Stomach smooth muscle (tissue), 2 donors: ENCODE results near the gene PNPLA5.
"Not testable (repeated sequence)": the region's sequence is repeated elsewhere in the genome, so short reads cannot be mapped to it uniquely, and the experiment has no call there.

ENCODE experiments used
- H3K27ac ChIP-seq: one replicate; pipeline ENCODE4 v1.7.0; 2013; ENCODE audit warnings: mild to moderate bottlenecking, low read length, inconsistent platforms
- H3K27me3 ChIP-seq, 2 donors: one replicate each; pipeline ENCODE4 v1.7.0; 2013; ENCODE audit warnings: low read length in 2 of 2; ENCODE audit not compliant: insufficient read depth in 2 of 2, control insufficient read depth in 1 of 2
- H3K36me3 ChIP-seq, 2 donors: one replicate each; pipeline ENCODE4 v1.7.0; 2013; ENCODE audit warnings: low read length in 2 of 2; ENCODE audit not compliant: control insufficient read depth in 2 of 2, insufficient read depth in 2 of 2
- H3K4me1 ChIP-seq: one replicate; pipeline ENCODE4 v1.7.0; 2013; ENCODE audit warnings: low read length; ENCODE audit not compliant: control insufficient read depth, insufficient read depth
- H3K4me3 ChIP-seq, 2 donors: one replicate each; pipeline ENCODE4 v1.7.0; 2013; ENCODE audit warnings: low read length in 2 of 2
- H3K9ac ChIP-seq, 2 donors: one replicate each; pipeline ENCODE4 v1.7.0; 2013; ENCODE audit warnings: low read length in 2 of 2, mild to moderate bottlenecking in 1 of 2
- H3K9me3 ChIP-seq, 2 donors: one replicate each; pipeline ENCODE4 v1.7.0; 2013; ENCODE audit warnings: low read length in 2 of 2; ENCODE audit not compliant: control insufficient read depth in 2 of 2
- donor health status: healthy.
- donor health status: Pancreatic carcinoma.

PNPLA5 gene

DNA sequence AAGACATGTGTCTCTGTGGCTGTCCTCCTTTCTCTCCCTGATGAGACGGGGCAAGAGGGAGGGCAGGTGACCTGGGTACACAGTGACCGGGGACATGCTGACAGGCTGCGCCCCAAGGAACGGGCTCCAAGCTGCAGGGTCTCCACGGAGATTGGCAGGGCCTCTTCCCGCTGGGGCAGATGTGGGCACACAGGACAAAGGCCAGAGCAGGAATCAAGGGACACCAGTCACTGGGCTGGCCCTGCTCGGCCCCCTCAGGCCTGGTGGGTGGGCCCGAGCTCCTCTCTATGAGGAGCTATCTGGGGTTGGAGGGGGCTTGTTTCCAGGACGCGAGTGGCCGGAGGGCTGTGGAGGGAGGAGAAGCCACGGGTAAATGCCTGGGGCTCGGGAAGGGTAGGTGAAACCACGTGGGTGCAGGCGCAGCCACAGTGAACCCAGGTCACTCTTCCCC is 11.2 kb downstream of the PNPLA5 start:
- peaks cover 8 to 19% of the 10 kb centered on the region in 2 donors for H3K27me3 ChIP-seq
- no peak overlapping the region for H3K4me3 ChIP-seq
- no peaks in the 10 kb centered on the region for H3K4me1 ChIP-seq
- no peak overlapping the region for H3K27ac ChIP-seq
- H3K36me3 ChIP-seq: no peaks in the 10 kb centered on the region
- no peaks in the 10 kb centered on the region for H3K9me3 ChIP-seq
- H3K9ac ChIP-seq: no peak overlapping the region

DNA sequence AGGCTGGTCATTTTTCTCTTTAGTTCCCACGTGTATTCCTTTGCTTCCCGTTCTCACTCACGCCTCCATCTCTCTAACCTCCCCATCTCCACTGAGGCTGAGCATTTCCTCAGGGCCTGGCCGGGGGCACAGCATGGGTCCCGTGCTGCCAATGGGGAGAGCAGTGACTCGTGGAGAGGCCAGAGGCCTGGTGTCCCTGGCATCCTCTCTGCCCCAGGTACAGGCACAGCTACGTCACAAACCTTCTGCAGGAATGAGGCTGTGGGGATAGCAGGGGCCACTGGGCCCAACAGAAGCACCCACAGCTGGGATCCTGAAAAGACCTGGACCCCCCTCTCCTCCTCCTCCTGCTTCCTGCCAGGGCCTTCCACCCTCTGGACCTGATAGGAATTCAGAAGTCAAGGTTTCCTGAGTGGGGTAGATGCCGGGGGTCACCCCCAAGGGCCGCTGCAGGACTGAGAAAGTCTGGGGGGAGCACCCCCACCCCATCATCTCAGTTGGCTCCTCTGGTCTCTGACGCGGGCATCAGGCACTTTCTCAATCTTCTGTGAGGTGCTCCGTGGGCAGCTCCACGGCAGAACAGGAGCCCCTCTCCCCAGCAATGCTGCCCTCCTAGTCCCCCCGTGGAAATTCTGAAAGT is 11.8 kb downstream of the PNPLA5 start:
- Histone ChIP-seq H3K27ac (no peak overlapping the region), H3K36me3 (no peaks in the 10 kb centered on the region), H3K9me3 (no peaks in the 10 kb centered on the region), H3K27me3 (peaks cover 8 to 16% of the 10 kb centered on the region in 2 donors), H3K9ac (no peak overlapping the region), H3K4me1 (no peaks in the 10 kb centered on the region), H3K4me3 (no peak overlapping the region)

DNA sequence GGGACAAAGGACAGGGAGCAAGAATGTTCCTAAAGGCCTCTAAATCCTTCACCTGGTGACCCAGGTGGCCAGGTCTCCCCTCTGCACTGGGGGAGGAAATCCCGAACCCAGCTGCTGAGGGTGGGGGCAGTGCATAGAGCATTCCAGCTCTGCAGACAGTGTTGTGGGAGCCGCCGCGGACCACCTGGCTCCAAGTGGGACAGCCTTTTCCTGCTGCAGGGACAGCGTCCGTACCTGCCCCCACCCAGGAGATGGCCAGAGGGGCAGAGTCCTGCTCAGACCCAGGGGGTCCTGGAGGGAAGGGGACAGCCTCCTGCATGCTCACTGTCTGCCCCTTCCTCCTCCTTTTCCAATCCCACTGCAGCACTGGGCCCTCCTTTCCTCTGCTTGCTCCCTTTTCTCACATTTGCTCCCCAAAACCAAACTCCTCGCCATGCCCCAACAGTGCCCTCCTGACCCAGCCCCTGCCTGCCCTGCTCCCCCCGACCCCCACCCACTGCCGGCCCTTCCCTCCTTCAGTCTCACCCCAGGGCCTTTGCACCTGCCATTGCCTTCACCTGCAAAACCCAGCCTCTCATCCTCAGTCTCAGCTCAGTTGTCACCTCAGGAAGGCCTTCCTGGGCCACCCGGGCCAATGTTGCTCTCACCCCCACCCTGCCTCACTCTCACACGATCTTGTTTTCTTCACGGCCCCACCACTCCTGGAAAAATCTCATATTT is 12.8 kb downstream of the PNPLA5 start:
- no peak overlapping the region for H3K9ac ChIP-seq
- no peaks in the 10 kb centered on the region for H3K36me3 ChIP-seq
- no peaks in the 10 kb centered on the region for H3K4me1 ChIP-seq
- no peak overlapping the region for H3K4me3 ChIP-seq
- no peaks in the 10 kb centered on the region for H3K9me3 ChIP-seq
- no peak overlapping the region for H3K27ac ChIP-seq
- peaks cover 8 to 16% of the 10 kb centered on the region in 2 donors for H3K27me3 ChIP-seq

DNA sequence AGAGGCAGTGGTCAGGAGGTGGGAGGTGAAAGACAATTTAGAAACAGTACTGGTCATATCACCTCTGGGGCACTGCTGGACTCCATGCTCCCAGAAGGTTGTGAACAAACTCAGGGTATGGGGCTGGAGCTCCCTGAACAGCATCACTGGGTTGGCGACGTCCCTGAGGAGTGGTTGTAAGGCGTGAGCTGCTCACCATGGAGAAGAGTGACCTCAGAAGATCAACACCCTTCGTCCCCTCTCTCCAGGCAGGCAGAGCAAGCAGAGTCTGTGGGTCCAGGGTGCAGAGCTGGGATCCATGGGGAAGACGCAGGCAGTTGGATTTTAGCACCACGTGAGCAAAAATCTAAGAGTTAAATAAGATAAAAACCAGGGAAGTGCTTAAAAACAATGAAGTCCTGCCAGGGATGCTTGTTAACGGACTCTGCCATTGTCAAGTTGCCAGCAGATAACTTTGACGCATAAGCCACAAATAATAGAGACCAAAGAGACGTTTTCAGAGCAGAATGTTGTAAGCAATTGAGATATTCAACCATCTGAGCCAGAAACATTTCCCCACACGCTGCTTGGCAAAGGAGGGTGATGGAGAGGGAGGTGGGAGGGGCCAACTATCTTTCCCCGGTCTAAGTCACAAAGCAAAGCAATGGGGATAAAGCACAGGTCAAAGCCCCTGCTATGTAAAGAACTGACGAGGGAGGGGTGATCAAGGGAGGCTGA is 13.6 kb downstream of the PNPLA5 start:
- H3K4me1 ChIP-seq: no peaks in the 10 kb centered on the region
- peaks cover 8 to 16% of the 10 kb centered on the region in 2 donors for H3K27me3 ChIP-seq
- no peak overlapping the region for H3K4me3 ChIP-seq
- no peak overlapping the region for H3K9ac ChIP-seq
- H3K27ac ChIP-seq: no peak overlapping the region
- H3K9me3 ChIP-seq: no peaks in the 10 kb centered on the region
- H3K36me3 ChIP-seq: no peaks in the 10 kb centered on the region

DNA sequence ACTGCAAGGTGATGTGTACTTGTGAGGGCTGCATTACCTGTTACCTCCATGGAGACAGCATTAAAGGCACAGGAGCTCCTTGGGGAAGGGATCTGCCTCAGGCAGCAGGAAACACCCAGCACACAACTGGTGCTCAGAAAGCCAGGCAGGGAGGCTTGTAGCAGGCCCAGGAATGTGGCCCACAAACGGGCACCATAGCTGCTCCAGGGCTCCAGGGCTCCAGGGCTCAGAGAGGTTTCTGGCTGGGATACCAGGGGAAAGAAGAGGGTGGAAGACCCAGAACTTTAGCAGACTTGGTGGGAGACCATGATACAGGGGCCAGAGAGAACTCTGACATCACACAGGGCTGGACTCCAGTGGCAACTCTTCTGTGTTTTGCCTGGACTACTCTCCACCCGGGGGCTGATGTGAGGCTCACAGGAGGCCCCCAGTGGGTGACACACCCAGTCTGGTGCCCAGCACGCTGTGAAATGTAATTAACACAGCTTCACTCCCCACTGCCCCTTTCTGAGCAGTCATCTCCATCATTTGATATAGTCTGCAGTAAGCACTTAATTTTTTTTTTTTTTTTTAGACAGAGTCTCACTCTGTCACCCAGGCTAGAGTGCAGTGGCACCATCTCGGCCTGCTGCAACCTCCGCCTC is 14.8 kb downstream of the PNPLA5 start:
- Histone ChIP-seq H3K36me3 (no peaks in the 10 kb centered on the region), H3K4me3 (no peak overlapping the region), H3K9me3 (no peaks in the 10 kb centered on the region), H3K27ac (no peak overlapping the region), H3K9ac (no peak overlapping the region), H3K27me3 (peaks cover 8 to 14% of the 10 kb centered on the region in 2 donors), H3K4me1 (no peaks in the 10 kb centered on the region)

DNA sequence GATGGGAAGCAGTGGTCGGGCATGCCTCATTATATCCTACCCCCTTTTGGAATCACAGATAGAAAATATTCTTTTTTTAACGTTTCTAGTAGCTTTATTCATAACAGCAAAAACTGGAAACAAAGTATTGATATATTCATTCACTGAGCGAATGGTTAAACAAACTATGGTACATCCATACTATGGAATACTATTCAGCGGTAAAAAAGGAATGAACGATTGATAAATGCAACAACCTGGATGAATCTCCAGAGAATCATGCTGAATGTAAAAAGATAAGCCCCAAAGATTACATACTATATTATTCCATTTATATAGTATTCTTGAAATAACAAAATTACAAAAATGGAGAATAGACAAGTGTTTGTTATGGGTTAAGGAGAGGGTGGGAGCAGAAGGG is 22.0 kb downstream of the PNPLA5 start:
- no peak overlapping the region for H3K27ac ChIP-seq
- no peaks in the 10 kb centered on the region for H3K4me1 ChIP-seq
- H3K4me3 ChIP-seq: no peak overlapping the region
- H3K9me3 ChIP-seq: peaks cover 0 to 4% of the 10 kb centered on the region in 2 donors
- no peak overlapping the region for H3K9ac ChIP-seq
- H3K27me3 ChIP-seq: peaks cover 0 to 5% of the 10 kb centered on the region in 2 donors
- H3K36me3 ChIP-seq: no peaks in the 10 kb centered on the region

DNA sequence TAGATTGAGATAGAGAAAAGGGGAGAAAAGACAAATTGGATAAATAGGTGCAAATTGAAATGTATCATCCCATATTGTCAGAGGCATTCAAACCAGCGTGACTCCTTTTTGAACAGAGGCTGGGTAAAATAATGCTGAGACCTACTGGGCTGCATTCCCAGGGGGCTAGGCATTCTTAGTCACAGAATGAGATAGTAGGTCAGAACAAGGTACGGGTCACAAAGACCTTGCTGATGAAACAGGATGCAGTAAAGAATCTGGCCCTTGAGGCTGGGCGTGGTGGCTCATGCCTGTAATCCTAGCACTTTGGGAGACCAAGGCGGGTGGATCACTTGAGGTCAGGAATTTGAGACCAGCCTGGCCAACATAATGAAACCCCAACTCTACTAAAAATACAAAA is 22.8 kb downstream of the PNPLA5 start:
- not testable (repeated sequence) for H3K36me3 ChIP-seq, H3K4me3 ChIP-seq, H3K27me3 ChIP-seq, H3K9me3 ChIP-seq, H3K27ac ChIP-seq, H3K4me1 ChIP-seq, H3K9ac ChIP-seq

DNA sequence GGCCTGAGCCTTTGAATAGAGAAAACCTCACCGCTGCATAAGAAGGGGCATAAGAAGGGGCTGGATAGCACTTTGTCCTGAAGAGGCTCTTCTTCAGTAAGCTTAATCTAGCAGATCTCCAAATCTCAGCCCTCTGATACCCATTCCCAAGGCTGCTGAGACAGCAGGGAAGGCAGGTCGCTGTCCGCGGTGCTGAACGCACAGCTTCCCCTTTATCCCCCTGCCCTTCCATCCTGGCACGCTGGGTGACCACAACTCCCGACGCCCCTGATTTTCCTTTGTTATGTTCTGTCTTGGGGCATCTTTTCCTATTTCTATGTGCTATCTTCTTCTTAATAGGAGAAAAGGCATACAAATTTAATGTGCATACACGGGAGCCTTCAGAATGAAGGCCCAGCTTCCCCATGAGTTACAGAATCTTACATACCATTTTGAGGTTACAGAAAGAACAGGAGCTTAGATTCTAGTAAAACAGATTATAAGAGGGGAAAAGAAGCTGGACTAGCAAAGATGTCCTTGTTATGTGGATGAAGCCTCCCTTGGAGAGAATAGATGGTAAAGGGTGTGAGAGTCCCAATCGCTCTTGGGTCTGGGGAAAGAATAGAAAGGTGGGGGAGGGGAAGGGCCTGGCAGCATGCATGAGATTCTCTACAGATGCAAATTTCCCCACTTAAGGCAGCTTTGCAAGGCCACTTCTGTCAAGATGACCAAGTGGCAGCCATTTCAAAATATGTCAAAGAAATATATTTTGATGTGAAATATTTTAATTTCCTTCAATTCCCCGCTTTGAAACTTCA is 23.8 kb downstream of the PNPLA5 start:
- Histone ChIP-seq H3K27me3 (peaks cover 10 to 12% of the 10 kb centered on the region in 2 donors), H3K27ac (no peak overlapping the region), H3K4me3 (no peak overlapping the region), H3K9me3 (peaks cover 0 to 4% of the 10 kb centered on the region in 2 donors), H3K9ac (no peak overlapping the region), H3K4me1 (no peaks in the 10 kb centered on the region), H3K36me3 (no peaks in the 10 kb centered on the region)

DNA sequence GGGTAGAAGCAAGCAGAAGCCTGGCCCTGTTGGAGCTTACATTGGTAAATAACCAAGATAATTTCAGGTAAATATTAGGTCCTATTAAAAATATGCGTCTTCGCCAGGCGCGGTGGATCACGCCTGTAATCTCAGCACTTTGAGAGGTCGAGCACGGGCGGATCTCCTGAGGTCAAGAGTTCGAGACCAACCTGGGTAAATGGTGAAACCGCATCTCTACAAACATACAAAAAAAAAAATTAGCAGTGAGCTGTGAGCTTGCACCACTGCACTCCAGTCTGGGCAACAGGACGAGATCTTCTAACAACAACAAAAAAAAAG is 29.0 kb downstream of the PNPLA5 start:
- H3K27me3 ChIP-seq: peaks cover 38 to 40% of the 10 kb centered on the region in 2 donors
- H3K4me3 ChIP-seq: no peak overlapping the region
- H3K9ac ChIP-seq: no peak overlapping the region
- H3K4me1 ChIP-seq: no peaks in the 10 kb centered on the region
- H3K36me3 ChIP-seq: no peaks in the 10 kb centered on the region
- no peak overlapping the region for H3K27ac ChIP-seq
- H3K9me3 ChIP-seq: no peaks in the 10 kb centered on the region
